SK-N-MC (cell line): ENCODE data around the gene MAN1C1.

Experiments
- DNase-seq: peaks from one replicate; pipeline ENCODE4 v3.0.0-alpha.2; 2011; ENCODE audit warnings: low read depth, low spot score
- H3K27ac ChIP-seq: fragments of 200-600 bp; sonication (generic); 2 replicates; pipeline ENCODE4 v1.5.1; 2016; ENCODE audit warnings: mixed run types
- H3K36me3 ChIP-seq: fragments of 200-600 bp; sonication (generic); 2 replicates; pipeline ENCODE4 v1.6.1; 2017; ENCODE audit warnings: antibody characterized with exemption, low read length, mixed read lengths; ENCODE audit not compliant: insufficient read depth
- H3K4me3 ChIP-seq: fragments of 200-600 bp; sonication (generic); 2 replicates; pipeline ENCODE4 v1.5.1; 2016
- H3K9ac ChIP-seq: fragments of 200-600 bp; sonication (generic); 2 replicates; pipeline ENCODE4 v1.8.0; 2017; ENCODE audit warnings: mixed run types, mixed read lengths; ENCODE audit not compliant: insufficient read length
- H3K9me3 ChIP-seq: fragments of 200-600 bp; sonication (generic); 2 replicates; pipeline ENCODE4 v1.6.1; 2017; ENCODE audit warnings: low read depth, mild to moderate bottlenecking, antibody characterized with exemption, low read length, moderate library complexity, mixed read lengths
- EZH2 ChIP-seq: fragments of 200-600 bp; sonication (generic); IDR thresholded peaks from one replicate; pipeline ENCODE4 v1.6.1; 2017; ENCODE audit warnings: antibody characterized with exemption
- FOXP2 ChIP-seq: optimal IDR thresholded peaks from 2 replicates; pipeline ENCODE3; 2011; ENCODE audit warnings: mild to moderate bottlenecking, moderate library complexity; ENCODE audit not compliant: insufficient read depth; ENCODE audit errors: extremely low read length, control extremely low read depth
- POLR2AphosphoS5 ChIP-seq: IDR thresholded peaks from 2 replicates; pipeline ENCODE4 v1.6.1; 2012; ENCODE audit warnings: mild to moderate bottlenecking, low read depth, low read length, borderline replicate concordance

The MAN1C1 gene

DNA sequence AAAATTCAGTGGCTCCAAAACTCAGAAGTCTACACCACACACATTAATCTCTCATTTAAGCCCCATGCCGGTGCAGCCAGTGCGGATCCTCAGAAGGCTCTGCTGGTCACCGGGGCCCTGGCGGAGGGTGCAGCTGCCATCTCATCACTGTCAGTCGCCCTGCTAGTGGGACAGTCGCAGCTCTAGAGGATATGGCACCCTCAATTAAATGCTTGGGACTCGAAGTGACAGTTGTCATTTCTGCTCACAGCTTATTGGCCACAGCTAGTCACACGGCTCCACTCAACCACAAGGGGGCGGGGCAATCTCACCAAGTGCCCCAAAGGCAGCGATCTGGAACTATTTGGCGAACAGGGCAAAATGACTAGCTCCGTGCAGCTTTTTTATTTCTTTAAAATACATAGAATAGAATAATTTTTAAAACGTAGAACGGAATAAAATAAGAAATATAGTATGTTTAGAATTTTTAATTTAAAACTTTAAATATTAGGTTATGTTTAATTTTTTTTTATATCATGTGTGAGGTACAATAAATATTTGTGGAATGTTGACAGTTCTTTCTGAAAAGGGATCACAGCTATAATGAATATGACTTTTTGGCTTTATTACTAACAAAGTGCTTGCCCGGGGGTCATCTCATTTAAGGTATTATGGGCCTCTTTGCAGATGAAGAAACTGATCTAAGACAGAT, 8.0 kb upstream of the MAN1C1 start:
- TF ChIP-seq EZH2 (no peak), FOXP2 (no peak), POLR2AphosphoS5 (no peak)
- no peak overlapping the region for H3K9ac ChIP-seq
- peak; percentile 24 for DNase-seq
- no peak overlapping the region for H3K27ac ChIP-seq
- H3K9me3 ChIP-seq: no peaks in the 10 kb centered on the region
- H3K4me3 ChIP-seq: peak overlapping the region; percentile 31; the same call in 1 of the 2 replicates
- H3K36me3 ChIP-seq: no peaks in the 10 kb centered on the region

DNA sequence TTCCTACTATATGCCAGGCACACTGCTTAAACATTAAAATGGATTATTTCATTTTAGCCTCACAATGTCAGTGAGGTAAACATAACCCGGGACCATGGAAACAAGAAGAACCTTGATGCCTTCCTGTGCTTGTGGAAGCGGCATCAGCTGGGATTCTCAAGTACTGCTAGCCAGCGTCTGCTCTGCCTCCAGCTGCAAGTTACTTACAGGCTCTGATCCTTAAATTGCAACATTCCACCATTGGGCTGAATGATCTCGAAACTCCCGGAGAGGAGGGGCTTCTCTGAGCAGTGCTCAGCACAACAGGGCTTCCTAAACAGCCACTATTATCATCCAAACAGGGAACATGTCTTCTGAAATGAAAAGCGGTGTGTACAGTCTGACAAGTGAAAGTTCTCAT, 6.7 kb upstream of the MAN1C1 start:
- TF ChIP-seq POLR2AphosphoS5 (no peak), EZH2 (no peak), FOXP2 (no peak)
- H3K36me3 ChIP-seq: no peaks in the 10 kb centered on the region
- no peak for DNase-seq
- no peaks in the 10 kb centered on the region for H3K9me3 ChIP-seq
- no peak overlapping the region for H3K27ac ChIP-seq
- no peak overlapping the region for H3K9ac ChIP-seq
- no peak overlapping the region for H3K4me3 ChIP-seq

DNA sequence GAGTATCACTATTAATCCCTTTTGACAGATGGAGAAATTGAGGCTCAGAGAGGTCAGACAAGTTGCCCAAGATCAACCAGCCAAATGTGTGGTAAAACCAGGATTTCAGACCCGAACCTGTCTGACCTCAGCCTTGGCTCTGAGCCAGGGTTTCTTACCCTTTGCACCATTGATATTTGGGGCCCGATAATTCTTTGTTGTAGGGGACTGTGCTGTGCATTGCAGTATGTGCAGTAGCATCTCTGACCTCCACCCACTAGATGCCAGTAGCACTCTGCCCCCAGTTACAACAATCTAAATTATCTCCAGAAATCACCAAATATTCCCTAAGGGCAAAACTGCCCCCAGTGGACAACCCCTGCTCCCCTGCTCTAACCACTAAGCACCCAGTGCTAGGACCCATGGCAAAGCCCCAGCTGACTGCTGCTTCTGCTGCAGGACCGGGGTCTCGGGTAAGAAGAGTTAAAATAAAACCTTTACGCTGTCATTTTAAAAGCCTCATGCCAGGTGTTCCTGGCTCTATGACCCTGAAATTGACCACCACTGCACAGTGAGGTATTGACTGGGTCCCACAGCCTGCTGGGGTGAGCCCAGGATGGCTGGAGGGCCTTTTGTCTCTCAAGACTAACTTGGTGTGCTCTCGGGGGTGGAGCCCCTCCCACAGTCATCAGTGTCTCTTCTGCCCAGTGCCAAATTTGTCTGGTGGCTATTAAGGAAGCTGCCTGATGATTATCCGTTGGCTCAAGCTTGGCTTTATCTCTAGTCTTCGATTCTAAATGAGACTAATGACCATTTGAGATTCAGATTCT, 5.6 kb upstream of the MAN1C1 start:
- DNase-seq: no peak
- Histone ChIP-seq H3K36me3 (no peaks in the 10 kb centered on the region), H3K4me3 (no peak overlapping the region), H3K27ac (no peak overlapping the region), H3K9me3 (no peaks in the 10 kb centered on the region), H3K9ac (no peak overlapping the region)
- TF ChIP-seq EZH2: no peak
- no peak for TF ChIP-seq FOXP2
- no peak for TF ChIP-seq POLR2AphosphoS5

DNA sequence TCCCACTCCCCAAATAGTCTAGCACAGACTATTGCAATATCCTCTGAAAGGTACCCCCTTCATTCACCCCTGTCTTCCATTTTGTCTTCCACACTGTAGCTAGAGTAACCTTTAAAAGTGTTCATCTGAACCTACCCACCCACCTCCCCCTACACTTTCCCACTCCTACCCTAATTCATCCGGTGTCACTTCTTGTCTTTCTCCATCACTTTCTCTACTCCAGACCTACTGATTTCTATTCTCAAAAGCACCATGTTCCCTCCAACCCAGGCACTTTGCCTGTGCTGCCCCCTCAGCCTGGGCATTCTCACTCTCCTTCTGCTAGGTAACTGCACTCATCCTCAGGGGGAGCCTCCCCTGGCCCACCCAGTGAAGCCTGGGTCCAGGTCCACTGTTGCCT, 4.7 kb upstream of the MAN1C1 start:
- no peak for TF ChIP-seq FOXP2
- Histone ChIP-seq H3K27ac (no peak overlapping the region), H3K36me3 (no peaks in the 10 kb centered on the region), H3K9ac (no peak overlapping the region), H3K4me3 (no peak overlapping the region), H3K9me3 (no peaks in the 10 kb centered on the region)
- no peak for DNase-seq

GRCh38 chr1:25612421-25612820, 4.2 kb upstream of the MAN1C1 start:
- Histone ChIP-seq H3K9ac (no peak overlapping the region), H3K27ac (no peak overlapping the region), H3K36me3 (no peaks in the 10 kb centered on the region), H3K4me3 (no peak overlapping the region), H3K9me3 (no peaks in the 10 kb centered on the region)
- DNase-seq: no peak
- no peak for TF ChIP-seq FOXP2
- TF ChIP-seq EZH2: no peak
- TF ChIP-seq POLR2AphosphoS5: no peak

GRCh38 chr1:25613091-25613490, 3.5 kb upstream of the MAN1C1 start:
- no peak overlapping the region for H3K27ac ChIP-seq
- DNase-seq: no peak
- H3K36me3 ChIP-seq: no peaks in the 10 kb centered on the region
- TF ChIP-seq FOXP2: no peak
- TF ChIP-seq POLR2AphosphoS5: no peak
- TF ChIP-seq EZH2: no peak
- no peaks in the 10 kb centered on the region for H3K9me3 ChIP-seq
- H3K9ac ChIP-seq: no peak overlapping the region
- no peak overlapping the region for H3K4me3 ChIP-seq

DNA sequence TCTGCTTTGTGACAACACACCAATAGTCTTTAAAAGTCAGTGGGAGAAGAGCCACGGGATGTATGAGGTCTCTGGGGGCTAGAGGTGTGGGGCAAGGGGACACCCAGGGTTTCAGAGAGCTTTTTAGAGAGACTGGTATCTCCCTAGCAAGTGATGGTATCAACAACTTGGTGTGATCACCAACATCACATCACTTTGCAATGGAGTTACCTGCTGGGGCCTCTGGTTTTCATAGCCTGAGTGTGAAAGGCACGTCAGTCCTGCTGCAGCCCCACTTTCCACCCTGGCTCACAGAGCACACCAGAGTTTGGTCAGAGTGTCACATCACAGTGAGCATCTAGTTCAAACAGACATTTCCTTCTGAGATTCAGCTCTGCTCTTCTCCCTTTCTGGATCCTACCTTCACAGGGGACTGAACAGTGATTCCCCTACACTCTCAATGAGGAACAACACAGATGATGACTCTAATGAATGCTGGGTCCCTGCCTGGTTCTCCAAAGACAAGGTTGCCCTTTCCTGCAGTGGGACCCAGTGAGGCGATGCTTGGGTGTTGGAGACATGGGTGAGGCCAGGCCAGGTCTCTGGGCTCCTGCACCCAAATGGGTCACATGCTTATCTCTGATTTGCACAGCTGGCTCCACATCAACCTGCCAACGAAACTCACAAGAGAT, 2.0 kb upstream of the MAN1C1 start:
- Histone ChIP-seq H3K36me3 (no peaks in the 10 kb centered on the region), H3K27ac (no peak overlapping the region), H3K9ac (no peak overlapping the region), H3K9me3 (no peaks in the 10 kb centered on the region), H3K4me3 (no peak overlapping the region)
- TF ChIP-seq POLR2AphosphoS5 (no peak), FOXP2 (no peak), EZH2 (no peak)
- DNase-seq: no peak

DNA sequence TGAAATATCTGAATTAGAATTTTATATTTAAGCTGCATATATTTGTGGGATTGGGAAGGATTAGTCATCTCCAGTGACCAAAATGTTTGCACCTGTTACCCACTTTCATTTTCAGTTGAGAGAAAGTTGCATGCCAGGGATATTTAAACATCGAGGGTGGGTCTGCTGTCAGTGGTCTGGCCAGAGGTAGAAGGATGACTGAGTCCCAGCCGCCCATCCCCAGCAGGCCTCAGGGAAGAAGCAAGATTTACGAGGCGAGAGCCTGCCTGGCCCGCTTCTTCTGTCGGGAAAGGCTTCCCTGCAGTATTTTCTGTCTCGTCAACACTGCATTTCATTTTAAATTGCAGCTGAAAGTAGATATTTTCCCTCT, 1.4 kb upstream of the MAN1C1 start:
- Histone ChIP-seq H3K9me3 (no peaks in the 10 kb centered on the region), H3K27ac (no peak overlapping the region), H3K9ac (no peak overlapping the region), H3K36me3 (no peaks in the 10 kb centered on the region), H3K4me3 (no peak overlapping the region)
- no peak for DNase-seq
- TF ChIP-seq EZH2 (no peak), FOXP2 (no peak), POLR2AphosphoS5 (no peak)

GRCh38 chr1:25615563-25616094, 962 bp upstream of the MAN1C1 start:
- Histone ChIP-seq H3K9me3 (no peaks in the 10 kb centered on the region), H3K27ac (no peak overlapping the region), H3K4me3 (no peak overlapping the region), H3K9ac (no peak overlapping the region), H3K36me3 (no peaks in the 10 kb centered on the region)
- no peak for TF ChIP-seq FOXP2
- no peak for TF ChIP-seq EZH2
- TF ChIP-seq POLR2AphosphoS5: no peak
- no peak for DNase-seq
